Measurements from ENCODE around the gene BMAL1. TPM values are rescaled to one million over a fixed set of nuclear protein-coding genes. Genes with fewer than 3 reads are reported as not detected.

The BMAL1 gene
- total and polyA plus RNA-seq, 8 donors = 7.1 to 132 (median 16.4) TPM

DNA sequence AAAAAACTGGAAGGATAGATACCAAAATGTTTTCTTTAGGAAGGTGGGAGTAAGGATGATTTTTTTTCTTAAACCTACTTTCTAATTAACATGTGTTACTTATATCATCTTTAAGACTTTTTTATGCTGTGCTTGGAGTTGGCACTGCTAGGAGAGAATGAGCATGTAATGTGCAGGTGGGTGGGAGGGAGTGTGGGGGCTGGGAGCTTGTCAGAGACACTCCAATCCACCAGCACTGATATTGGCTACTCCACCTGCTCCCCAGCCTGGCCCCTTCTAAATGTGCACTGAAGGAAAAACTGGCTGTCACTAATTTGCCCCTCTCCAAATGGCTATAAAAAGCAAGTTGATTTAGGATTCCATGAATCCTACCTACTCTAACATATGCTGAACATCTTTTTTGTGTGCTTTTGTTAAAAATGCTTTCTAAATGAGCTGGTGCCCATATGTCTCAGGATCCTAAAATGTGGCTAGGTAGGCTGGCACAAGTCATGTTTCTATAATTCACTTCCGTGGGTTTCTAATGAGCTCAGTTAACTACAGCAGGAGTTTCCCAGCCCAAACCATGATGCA, 44.3 kb upstream of the BMAL1 start:
- Histone ChIP-seq H3K4me3 (no peak overlapping the region), H3K36me3 (no peaks in the 10 kb centered on the region), H3K27me3 (no peaks in the 10 kb centered on the region), H3K4me1 (no peaks in the 10 kb centered on the region), H3K27ac (no peak overlapping the region), H3K9me3 (peaks cover 0 to 5% (median 2%) of the 10 kb centered on the region in 4 donors)
- no peak for DNase-seq
- 77 to 86% (median 79%) methylated on average over 1 of the region's 1 CpG for WGBS, 5 donors
- intact Hi-C loops (cut with DNase I; ENCODE audit: low total_unique reads) = no loop called here
- TF ChIP-seq POLR2A (IDR thresholded peaks at IDR 0.05) (no peak), EP300 (IDR thresholded peaks at IDR 0.05) (no peak), POLR2AphosphoS5 (IDR thresholded peaks at IDR 0.05) (no peak)
- TF ChIP-seq, protein P1, sequence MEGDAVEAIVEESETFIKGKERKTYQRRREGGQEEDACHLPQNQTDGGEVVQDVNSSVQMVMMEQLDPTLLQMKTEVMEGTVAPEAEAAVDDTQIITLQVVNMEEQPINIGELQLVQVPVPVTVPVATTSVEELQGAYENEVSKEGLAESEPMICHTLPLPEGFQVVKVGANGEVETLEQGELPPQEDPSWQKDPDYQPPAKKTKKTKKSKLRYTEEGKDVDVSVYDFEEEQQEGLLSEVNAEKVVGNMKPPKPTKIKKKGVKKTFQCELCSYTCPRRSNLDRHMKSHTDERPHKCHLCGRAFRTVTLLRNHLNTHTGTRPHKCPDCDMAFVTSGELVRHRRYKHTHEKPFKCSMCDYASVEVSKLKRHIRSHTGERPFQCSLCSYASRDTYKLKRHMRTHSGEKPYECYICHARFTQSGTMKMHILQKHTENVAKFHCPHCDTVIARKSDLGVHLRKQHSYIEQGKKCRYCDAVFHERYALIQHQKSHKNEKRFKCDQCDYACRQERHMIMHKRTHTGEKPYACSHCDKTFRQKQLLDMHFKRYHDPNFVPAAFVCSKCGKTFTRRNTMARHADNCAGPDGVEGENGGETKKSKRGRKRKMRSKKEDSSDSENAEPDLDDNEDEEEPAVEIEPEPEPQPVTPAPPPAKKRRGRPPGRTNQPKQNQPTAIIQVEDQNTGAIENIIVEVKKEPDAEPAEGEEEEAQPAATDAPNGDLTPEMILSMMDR (IDR thresholded peaks at IDR 0.05) = no peak

- 58 to 93% (median 84%) methylated on average over 3 of the region's 3 CpGs for WGBS, 5 donors
- DNase-seq = no peak
- intact Hi-C loops (cut with DNase I; ENCODE audit: low total_unique reads) = no loop called here
Observed at GRCh38 chr11:13235895-13236294, 41.7 kb upstream of the BMAL1 start.

DNA sequence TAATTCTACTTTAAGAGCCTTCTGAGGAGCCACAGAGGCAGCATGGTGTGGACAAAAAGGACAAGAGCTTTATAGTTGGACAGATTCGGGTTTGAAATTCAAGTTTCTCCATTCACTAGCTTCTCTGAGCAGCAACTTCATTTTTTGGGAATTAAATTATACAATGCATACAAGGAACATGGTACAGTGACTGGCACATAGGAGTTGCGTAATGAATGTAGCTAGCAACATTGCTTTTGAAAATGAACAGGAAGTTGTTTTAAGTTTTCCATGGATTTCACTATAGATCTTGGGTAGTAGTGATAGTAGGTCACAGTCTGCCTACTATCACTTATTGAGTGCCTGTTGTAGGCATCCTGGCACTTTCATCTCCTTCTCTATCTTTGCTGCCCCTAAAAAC, 41.0 kb upstream of the BMAL1 start:
- H3K27me3 ChIP-seq = peaks cover 0 to 6% (median 0%) of the 10 kb centered on the region in 3 donors
- WGBS, 5 donors = 47 to 91% (median 68%) methylated on average over 2 of the region's 2 CpGs
- H3K4me1 ChIP-seq = no peaks in the 10 kb centered on the region
- TF ChIP-seq, protein P1 (IDR thresholded peaks at IDR 0.05) = no peak
- TF ChIP-seq EP300 (IDR thresholded peaks at IDR 0.05) (no peak), POLR2A (IDR thresholded peaks at IDR 0.05) (no peak), POLR2AphosphoS5 (IDR thresholded peaks at IDR 0.05) (no peak)
- intact Hi-C loops (cut with DNase I; ENCODE audit: low total_unique reads) = no loop called here
- no peaks in the 10 kb centered on the region for H3K36me3 ChIP-seq
- no peak overlapping the region for H3K27ac ChIP-seq
- no peak overlapping the region for H3K4me3 ChIP-seq
- DNase-seq = no peak
- peaks cover 0 to 5% (median 2%) of the 10 kb centered on the region in 4 donors for H3K9me3 ChIP-seq

More at GRCh38 chr11:13235895-13236294, 41.7 kb upstream of the BMAL1 start:
- Histone ChIP-seq H3K4me3 (no peak overlapping the region), H3K27me3 (peaks cover 0 to 6% (median 0%) of the 10 kb centered on the region in 3 donors), H3K9me3 (peaks cover 0 to 5% (median 2%) of the 10 kb centered on the region in 4 donors), H3K4me1 (no peaks in the 10 kb centered on the region), H3K27ac (no peak overlapping the region), H3K36me3 (no peaks in the 10 kb centered on the region)
- TF ChIP-seq EP300 (IDR thresholded peaks at IDR 0.05) (no peak), POLR2AphosphoS5 (IDR thresholded peaks at IDR 0.05) (no peak), POLR2A (IDR thresholded peaks at IDR 0.05) (no peak)
- TF ChIP-seq, protein P1 (IDR thresholded peaks at IDR 0.05) = no peak

- TF ChIP-seq, protein P1 (IDR thresholded peaks at IDR 0.05) = no peak
- TF ChIP-seq POLR2AphosphoS5 (IDR thresholded peaks at IDR 0.05) (no peak), POLR2A (IDR thresholded peaks at IDR 0.05) (no peak), EP300 (IDR thresholded peaks at IDR 0.05) (no peak)
- Histone ChIP-seq H3K4me1 (no peaks in the 10 kb centered on the region), H3K9me3 (peaks cover 0 to 5% (median 2%) of the 10 kb centered on the region in 4 donors), H3K4me3 (no peak overlapping the region), H3K27me3 (peaks cover 0 to 6% (median 0%) of the 10 kb centered on the region in 3 donors), H3K27ac (no peak overlapping the region), H3K36me3 (no peaks in the 10 kb centered on the region)
- DNase-seq = no peak
- 74 to 90% (median 89%) methylated on average over 7 of the region's 7 CpGs for WGBS, 5 donors
- intact Hi-C loops (cut with DNase I; ENCODE audit: low total_unique reads) = no loop called here
Observed at GRCh38 chr11:13237761-13238160, 39.8 kb upstream of the BMAL1 start.

Data from stomach (tissue), 9 donors.